H1 (cell line): ENCODE measurements around the gene KLHDC8B. TPM values are rescaled to one million over a fixed set of nuclear protein-coding genes. Genes with fewer than 3 reads are reported as not detected.

Experiments
- CEBPB ChIP-seq: IDR thresholded peaks from 2 replicates; pipeline ENCODE4 v1.6.1; 2012; ENCODE audit warnings: low read depth, low read length
- CTBP2 ChIP-seq: IDR thresholded peaks from 2 replicates; pipeline ENCODE4 v1.7.0; 2011; ENCODE audit warnings: borderline replicate concordance, mild to moderate bottlenecking, moderate library complexity, mixed read lengths, low read length; ENCODE audit not compliant: insufficient read depth, insufficient read length
- TAF1 ChIP-seq: IDR thresholded peaks from 2 replicates; pipeline ENCODE4 v1.6.1; 2011; ENCODE audit warnings: mild to moderate bottlenecking, low read depth, low read length
- polyA plus RNA-seq, 7 experiments: library from polyadenylated mRNA; depleted of rRNA in 3 of 7; stranded (reverse) in 5 of 7; unstranded in 2 of 7; fragments of >200 nt in 5 of 7; fragments of 200-250 nt in 2 of 7; gene quantifications; 1 replicate in 5 of 7; 2 replicates in 1 of 7; 4 replicates in 1 of 7; pipeline versions ENCODE4 v1.2.1 to v1.2.3, GENCODE V29; 2011 to 2013; ENCODE audit warnings: missing spikeins in 2 of 7, mixed read lengths in 2 of 7
- total RNA-seq: library from RNA; stranded (reverse); fragmentation: NEBNext Ultra II Directional; extraction: Animal tissue kit (Norgen Biotek cat#: 25700); gene quantifications from 2 replicates; pipeline ENCODE4 v1.2.1, GENCODE V29; 2021

The KLHDC8B gene
- total and polyA plus RNA-seq, 2 of the 8 experiments (the other 6 are each of a cell fraction or from before 2014, with no cell fraction given): 15.8 to 21.3 TPM

DNA sequence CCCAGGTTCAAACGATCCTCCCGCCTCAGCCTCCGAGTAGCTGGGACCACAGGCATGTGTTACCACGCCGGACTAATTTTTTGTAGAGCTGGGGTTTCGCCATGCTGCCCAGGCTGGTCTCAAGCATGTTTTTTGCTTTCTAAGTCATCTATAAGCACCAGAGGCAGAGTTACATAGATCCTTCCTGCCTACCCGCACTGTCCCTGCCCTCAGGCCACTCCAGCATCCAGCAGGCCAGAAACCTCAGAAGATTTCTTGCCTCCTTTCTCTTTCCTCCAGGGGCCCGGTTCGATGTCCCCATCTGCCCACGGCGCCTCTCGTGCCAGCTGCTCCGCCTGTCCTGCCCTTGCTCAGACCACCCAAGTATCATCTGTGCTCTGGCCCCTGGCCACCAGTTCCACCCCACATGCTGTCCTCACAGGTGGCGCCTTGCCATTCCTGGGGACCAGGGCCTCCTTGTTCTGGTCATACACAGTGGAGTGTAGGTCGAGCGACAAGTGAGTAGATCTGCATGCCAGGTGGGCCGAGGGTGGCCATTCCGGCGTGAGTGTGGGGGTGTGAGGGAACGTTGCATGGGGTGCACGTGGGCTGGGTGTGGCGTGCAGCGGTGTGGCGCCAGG, 27.3 kb downstream of the KLHDC8B start (continued):
- no peak for TF ChIP-seq CEBPB
- no peak for TF ChIP-seq TAF1
- no peak for TF ChIP-seq CTBP2
